Suprapubic skin (tissue), 4 donors: ENCODE data around the gene SLC24A4. TPM values are rescaled to one million over a fixed set of nuclear protein-coding genes. Genes with fewer than 3 reads are reported as not detected.

Source experiments
- DNase-seq, 2 donors: peaks; one replicate each; pipeline ENCODE4 v3.0.0-alpha.2; 2019; ENCODE audit warnings: low spot score in 2 of 2
- H3K27ac ChIP-seq: fragments of 200-600 bp; sonication (generic); one replicate; pipeline ENCODE4 v1.5.1; 2019
- H3K27me3 ChIP-seq: fragments of 200-600 bp; sonication (generic); one replicate; pipeline ENCODE4 v1.5.1; 2019
- H3K36me3 ChIP-seq: fragments of 200-600 bp; sonication (generic); one replicate; pipeline ENCODE4 v1.5.1; 2019
- H3K4me1 ChIP-seq: fragments of 200-600 bp; sonication (generic); one replicate; pipeline ENCODE4 v1.5.1; 2019
- H3K4me3 ChIP-seq: fragments of 200-600 bp; sonication (generic); one replicate; pipeline ENCODE4 v1.5.1; 2019; ENCODE audit warnings: mild to moderate bottlenecking
- H3K9me3 ChIP-seq: fragments of 200-600 bp; sonication (generic); one replicate; pipeline ENCODE4 v1.5.1; 2019
- CTCF ChIP-seq, 2 donors: fragments of 200-600 bp in 1 of 2; fragments of 450-650 bp in 1 of 2; sonication (generic) in 1 of 2; IDR thresholded peaks; one replicate each; pipeline ENCODE4 v1.5.1; 2016 to 2019; ENCODE audit warnings: antibody characterized with exemption in 2 of 2, mild to moderate bottlenecking in 1 of 2, moderate library complexity in 1 of 2
- EP300 ChIP-seq: sonication (generic); formaldehyde crosslinking; IDR thresholded peaks from one replicate; pipeline ENCODE4 v1.6.1; 2017; ENCODE audit warnings: antibody characterized with exemption
- POLR2A ChIP-seq, 2 donors: fragments of 450-650 bp; IDR thresholded peaks; one replicate each; pipeline ENCODE4 v1.6.1; 2017; ENCODE audit warnings: antibody characterized with exemption in 2 of 2, mild to moderate bottlenecking in 2 of 2, moderate library complexity in 2 of 2
- POLR2AphosphoS5 ChIP-seq, 3 donors: sonication (generic); formaldehyde crosslinking; IDR thresholded peaks; one replicate each; pipeline ENCODE4 v1.6.1; 2017; ENCODE audit warnings: antibody characterized with exemption in 3 of 3
- WGBS: methylation state at CpG from one replicate; pipeline ENCODE4 v1.1.5; 2018; 5-methylcytosine and 5-hydroxymethylcytosine counted together
- total RNA-seq, 4 donors: library from RNA; depleted of rRNA; stranded (reverse); fragments of >200 nt; gene quantifications; one replicate each; pipeline ENCODE4 v1.1.0, GENCODE V29; 2016

Gene SLC24A4
- total RNA-seq, 4 donors from 2014 or later, result 0.11 to 0.57 (median 0.34) TPM

GRCh38 chr14:92549105-92549858 is 226.3 kb downstream of the SLC24A4 start:
- H3K36me3 ChIP-seq, result no peaks in the 10 kb centered on the region
- H3K27ac ChIP-seq, result peak overlapping the region; percentile 68
- H3K27me3 ChIP-seq, result no peaks in the 10 kb centered on the region
- DNase-seq, result no peak
- 86% methylated on average over 11 of the region's 17 CpGs for WGBS
- TF ChIP-seq POLR2A (IDR thresholded peaks at IDR 0.05) (no peak), CTCF (IDR thresholded peaks at IDR 0.05) (no peak), POLR2AphosphoS5 (IDR thresholded peaks at IDR 0.05) (no peak), EP300 (no peak)
- peaks cover 17% of the 10 kb centered on the region for H3K4me1 ChIP-seq
- H3K9me3 ChIP-seq, result no peaks in the 10 kb centered on the region
- H3K4me3 ChIP-seq, result no peak overlapping the region

- H3K27ac ChIP-seq, result peak overlapping the region; percentile 68
- WGBS, result 41% methylated on average over 6 of the region's 7 CpGs
- peaks cover 17% of the 10 kb centered on the region for H3K4me1 ChIP-seq
Observed at GRCh38 chr14:92549859-92550230, 226.9 kb downstream of the SLC24A4 start.

More at GRCh38 chr14:92549859-92550230, 226.9 kb downstream of the SLC24A4 start:
- Histone ChIP-seq H3K9me3 (no peaks in the 10 kb centered on the region), H3K27me3 (no peaks in the 10 kb centered on the region), H3K36me3 (no peaks in the 10 kb centered on the region), H3K4me3 (no peak overlapping the region)
- TF ChIP-seq POLR2AphosphoS5 (IDR thresholded peaks at IDR 0.05) (no peak), EP300 (no peak), POLR2A (IDR thresholded peaks at IDR 0.05) (no peak), CTCF (IDR thresholded peaks at IDR 0.05) (no peak)
- peak in 1 of 2 donors; percentile 84 for DNase-seq

Other genes starting within 250 kb of the SLC24A4 start
- gene ATXN3, start 216.6 kb upstream of the SLC24A4 start, total RNA-seq, result 10 to 100 TPM; 35.2 to 76.9 (median 39.1) TPM
- 100 to 1,000 TPM; 140 to 234 (median 201) TPM for gene NDUFB1, start 201.5 kb upstream of the SLC24A4 start, total RNA-seq
- gene CPSF2, start 201.2 kb upstream of the SLC24A4 start, total RNA-seq, result 10 to 100 TPM; 13.0 to 39.6 (median 32.3) TPM
- gene RIN3, start 190.6 kb downstream of the SLC24A4 start, total RNA-seq, result 10 to 100 TPM in 2 of 4 donors, 1 to 10 TPM in 2; 2.1 to 10.4 (median 7.2) TPM